ENCODE measurements around the gene RDX.

The RDX gene

DNA sequence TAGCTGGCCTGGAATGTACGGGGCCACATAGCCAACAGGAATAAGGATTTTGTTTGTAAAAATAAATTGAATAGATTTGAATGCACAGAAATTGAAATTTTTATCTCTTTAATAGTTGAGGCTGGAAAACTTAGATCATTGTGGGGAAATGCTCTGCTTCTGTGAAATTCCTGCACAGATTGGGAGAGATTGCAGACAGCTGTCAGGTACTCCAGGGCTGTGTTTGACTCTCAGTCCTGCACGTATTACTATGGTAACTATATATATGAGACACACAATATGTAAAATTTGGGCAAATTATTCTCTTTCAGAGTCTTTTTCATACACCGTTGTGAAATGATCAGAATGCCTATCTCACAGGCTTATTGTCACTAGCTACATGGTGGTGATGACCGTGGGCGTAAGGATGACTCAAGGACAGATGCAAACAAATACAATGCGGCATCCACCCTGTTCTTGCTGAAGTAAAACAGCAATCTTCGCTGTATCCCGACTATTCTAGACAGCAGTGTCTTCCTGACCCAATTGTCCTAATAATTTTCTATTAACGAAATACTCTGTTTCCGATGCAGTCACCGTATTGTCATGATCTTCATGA, 123.8 kb downstream of the RDX start:
- Histone ChIP-seq H4K20me1 (ENCODE audit: control insufficient read depth, insufficient read depth, low read depth, low read length) (no peaks in the 10 kb centered on the region), H3K9me2 (replicated peaks; ENCODE audit: control insufficient read depth, low read length) (no peaks in the 10 kb centered on the region), H3K79me2 (ENCODE audit: control insufficient read depth, low read length) (no peaks in the 10 kb centered on the region), H3K9me3 (ENCODE audit: control insufficient read depth, insufficient read depth, low read length) (no peaks in the 10 kb centered on the region), H3K4me3 (ENCODE audit: low read length) (no peak overlapping the region), H3K4me2 (ENCODE audit: low read length) (no peak overlapping the region), H3K4me1 (ENCODE audit: control insufficient read depth, low read length) (no peaks in the 10 kb centered on the region), H3F3A (ENCODE audit: control insufficient read depth, insufficient read depth) (no peaks in the 10 kb centered on the region), H3K27me3 (ENCODE audit: control insufficient read depth, low read length) (no peaks in the 10 kb centered on the region), H3K27ac (ENCODE audit: low read depth, low read length) (no peak overlapping the region), H3K36me3 (ENCODE audit: control insufficient read depth, low read length) (no peaks in the 10 kb centered on the region)
- no peak for TF ChIP-seq EZH2phosphoT487 (IDR thresholded peaks at IDR 0.05; ENCODE audit: borderline replicate concordance, low read length)
- TF ChIP-seq, protein P1, sequence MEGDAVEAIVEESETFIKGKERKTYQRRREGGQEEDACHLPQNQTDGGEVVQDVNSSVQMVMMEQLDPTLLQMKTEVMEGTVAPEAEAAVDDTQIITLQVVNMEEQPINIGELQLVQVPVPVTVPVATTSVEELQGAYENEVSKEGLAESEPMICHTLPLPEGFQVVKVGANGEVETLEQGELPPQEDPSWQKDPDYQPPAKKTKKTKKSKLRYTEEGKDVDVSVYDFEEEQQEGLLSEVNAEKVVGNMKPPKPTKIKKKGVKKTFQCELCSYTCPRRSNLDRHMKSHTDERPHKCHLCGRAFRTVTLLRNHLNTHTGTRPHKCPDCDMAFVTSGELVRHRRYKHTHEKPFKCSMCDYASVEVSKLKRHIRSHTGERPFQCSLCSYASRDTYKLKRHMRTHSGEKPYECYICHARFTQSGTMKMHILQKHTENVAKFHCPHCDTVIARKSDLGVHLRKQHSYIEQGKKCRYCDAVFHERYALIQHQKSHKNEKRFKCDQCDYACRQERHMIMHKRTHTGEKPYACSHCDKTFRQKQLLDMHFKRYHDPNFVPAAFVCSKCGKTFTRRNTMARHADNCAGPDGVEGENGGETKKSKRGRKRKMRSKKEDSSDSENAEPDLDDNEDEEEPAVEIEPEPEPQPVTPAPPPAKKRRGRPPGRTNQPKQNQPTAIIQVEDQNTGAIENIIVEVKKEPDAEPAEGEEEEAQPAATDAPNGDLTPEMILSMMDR (IDR thresholded peaks at IDR 0.05; ENCODE audit: low read depth, low read length, poor library complexity, severe bottlenecking) = no peak

DNA sequence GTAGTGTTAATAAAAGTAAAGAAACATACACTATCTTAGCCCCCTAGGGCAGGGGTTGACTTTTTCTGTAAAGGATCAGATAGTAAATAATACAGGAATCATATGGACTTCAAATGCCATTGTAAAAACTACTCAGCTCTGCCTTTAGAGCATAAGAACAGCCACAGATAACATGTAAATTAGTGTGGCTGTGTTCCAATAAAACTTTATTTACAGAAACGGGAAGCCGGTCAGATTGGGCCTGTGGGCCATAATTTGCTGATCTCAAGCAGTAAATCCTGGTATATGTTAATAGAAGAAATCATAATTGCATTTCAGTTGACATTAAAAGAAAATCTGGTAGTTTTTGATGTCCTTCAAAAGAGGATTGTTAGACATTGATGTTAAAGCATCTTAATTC, 126.7 kb downstream of the RDX start:
- TF ChIP-seq EZH2phosphoT487 (IDR thresholded peaks at IDR 0.05; ENCODE audit: borderline replicate concordance, low read length) = no peak
- TF ChIP-seq, protein P1 (IDR thresholded peaks at IDR 0.05; ENCODE audit: low read depth, low read length, poor library complexity, severe bottlenecking) = no peak
- no peaks in the 10 kb centered on the region for H3K4me1 ChIP-seq (ENCODE audit: control insufficient read depth, low read length)
- no peak overlapping the region for H3K4me3 ChIP-seq (ENCODE audit: low read length)
- H3K9me2 ChIP-seq (replicated peaks; ENCODE audit: control insufficient read depth, low read length) = no peaks in the 10 kb centered on the region
- H3K9me3 ChIP-seq (ENCODE audit: control insufficient read depth, insufficient read depth, low read length) = no peaks in the 10 kb centered on the region
- H3K27me3 ChIP-seq (ENCODE audit: control insufficient read depth, low read length) = no peaks in the 10 kb centered on the region
- no peaks in the 10 kb centered on the region for H3F3A ChIP-seq (ENCODE audit: control insufficient read depth, insufficient read depth)
- H3K27ac ChIP-seq (ENCODE audit: low read depth, low read length) = no peak overlapping the region
- H3K4me2 ChIP-seq (ENCODE audit: low read length) = no peak overlapping the region
- no peaks in the 10 kb centered on the region for H3K36me3 ChIP-seq (ENCODE audit: control insufficient read depth, low read length)
- H3K79me2 ChIP-seq (ENCODE audit: control insufficient read depth, low read length) = no peaks in the 10 kb centered on the region
- H4K20me1 ChIP-seq (ENCODE audit: control insufficient read depth, insufficient read depth, low read depth, low read length) = no peaks in the 10 kb centered on the region

DNA sequence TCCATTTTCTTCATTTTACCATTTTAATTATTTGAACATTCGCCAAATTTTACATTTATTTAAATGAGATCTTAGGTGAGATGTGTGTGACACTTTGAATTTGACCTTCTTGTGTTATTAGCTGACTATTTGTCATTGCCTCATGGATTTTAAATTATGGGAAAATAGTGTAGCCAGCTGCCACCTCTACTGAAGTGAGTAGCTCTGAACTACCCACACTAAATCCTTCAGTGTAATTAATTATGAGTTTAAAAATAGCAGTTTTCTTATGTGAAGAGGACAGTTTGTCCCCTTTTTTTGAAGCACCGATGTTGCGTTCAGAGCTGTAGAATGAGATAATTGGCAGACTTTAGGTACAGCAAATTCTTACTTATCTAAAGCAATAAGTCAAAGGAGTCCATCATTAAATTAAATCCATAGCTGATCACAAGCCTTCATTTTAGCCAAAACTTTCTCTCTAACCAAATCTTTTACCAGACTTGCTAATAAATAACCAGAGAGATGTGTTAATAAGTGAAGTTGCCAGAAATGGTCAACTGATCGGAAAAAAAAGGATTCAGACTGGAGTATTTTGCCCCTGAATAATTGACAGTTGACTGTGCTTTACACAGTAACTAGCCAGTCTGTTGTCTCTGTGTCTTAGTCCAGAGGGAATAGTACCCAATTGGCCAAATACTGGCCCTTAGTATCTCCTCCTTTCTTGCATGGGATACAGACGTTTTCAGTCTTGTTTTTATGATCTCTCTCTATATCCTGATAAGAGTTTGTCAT, 128.2 kb downstream of the RDX start:
- H3K4me2 ChIP-seq (ENCODE audit: low read length) = no peak overlapping the region
- TF ChIP-seq, protein P1 (IDR thresholded peaks at IDR 0.05; ENCODE audit: low read depth, low read length, poor library complexity, severe bottlenecking) = no peak
- no peak for TF ChIP-seq EZH2phosphoT487 (IDR thresholded peaks at IDR 0.05; ENCODE audit: borderline replicate concordance, low read length)
- H3K9me3 ChIP-seq (ENCODE audit: control insufficient read depth, insufficient read depth, low read length) = no peaks in the 10 kb centered on the region
- no peak overlapping the region for H3K4me3 ChIP-seq (ENCODE audit: low read length)
- H3K27me3 ChIP-seq (ENCODE audit: control insufficient read depth, low read length) = no peaks in the 10 kb centered on the region
- no peaks in the 10 kb centered on the region for H3K9me2 ChIP-seq (replicated peaks; ENCODE audit: control insufficient read depth, low read length)
- no peaks in the 10 kb centered on the region for H3K4me1 ChIP-seq (ENCODE audit: control insufficient read depth, low read length)
- no peaks in the 10 kb centered on the region for H3K36me3 ChIP-seq (ENCODE audit: control insufficient read depth, low read length)
- H3F3A ChIP-seq (ENCODE audit: control insufficient read depth, insufficient read depth) = no peaks in the 10 kb centered on the region
- H3K27ac ChIP-seq (ENCODE audit: low read depth, low read length) = no peak overlapping the region
- no peaks in the 10 kb centered on the region for H3K79me2 ChIP-seq (ENCODE audit: control insufficient read depth, low read length)
- no peaks in the 10 kb centered on the region for H4K20me1 ChIP-seq (ENCODE audit: control insufficient read depth, insufficient read depth, low read depth, low read length)

Data from DOHH2 (cell line).